ENCODE measurements around the gene ECM1.

DNA sequence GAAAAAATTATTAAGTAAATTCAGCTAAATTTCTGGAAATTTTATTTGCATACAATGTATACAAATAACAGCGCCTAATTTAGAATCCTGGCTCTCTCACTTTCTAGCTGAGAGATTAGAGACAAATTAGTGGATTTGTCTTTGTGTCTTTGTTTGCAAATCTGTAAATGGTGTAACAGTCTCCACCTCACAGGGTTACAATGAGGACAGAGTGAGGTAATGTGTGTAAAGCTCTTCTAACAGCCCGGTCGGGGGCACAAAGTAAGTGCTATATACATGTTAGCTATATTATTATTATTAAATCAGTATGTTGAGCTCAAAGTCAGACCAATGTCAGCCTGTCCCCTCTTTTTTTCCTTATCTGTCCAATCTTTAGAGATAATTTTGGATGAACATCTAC, 36.3 kb downstream of the ECM1 start:
- no peak for TF ChIP-seq GATA2 (IDR thresholded peaks at IDR 0.05; ENCODE audit: low read depth, low read length)
- TF ChIP-seq GATA3 (IDR thresholded peaks at IDR 0.05; ENCODE audit: low read depth, low read length): no peak
